Stimulated activated CD4-positive, alpha-beta T cell treated with anti-CD3 and anti-CD28 coated beads, Interleukin-12 subunit alpha, Interleukin-12 subunit beta, amount 100 ng/mL, for 24 hours (primary cell): ENCODE results near the gene MAS1L.

Experiments
- DNase-seq, 2 experiments: peaks; one replicate each; pipeline ENCODE4 v3.0.0-alpha.2; 2020; ENCODE audit warnings: low read depth in 2 of 2

The MAS1L gene

DNA sequence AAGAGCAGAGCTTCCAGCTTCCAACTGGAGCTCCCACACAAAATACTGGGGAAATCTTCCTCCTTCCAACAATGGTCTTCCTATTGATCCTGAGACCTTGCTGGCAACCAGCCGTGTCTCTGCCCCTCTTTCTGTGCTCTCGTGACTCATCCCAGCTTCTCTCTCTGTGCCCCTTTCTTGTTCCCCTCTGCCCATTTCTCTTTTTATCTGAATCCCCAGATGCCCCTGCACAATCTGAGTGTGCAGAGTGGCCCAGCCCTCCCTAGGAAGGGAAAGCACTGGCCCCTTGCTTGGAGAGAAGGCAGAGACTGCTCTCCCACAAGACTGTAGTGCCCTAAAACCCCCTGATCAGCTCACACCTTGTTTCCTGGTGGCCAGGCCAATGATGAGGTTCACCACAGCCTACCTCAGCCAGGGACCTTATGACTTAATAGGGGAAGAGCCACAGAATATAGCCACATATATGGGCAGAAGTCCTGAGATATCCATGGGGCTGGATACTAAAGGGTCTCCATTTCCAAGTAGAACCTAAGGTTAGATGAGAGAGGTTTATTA lies 23.1 kb upstream of the MAS1L start:
- no peak for DNase-seq

DNA sequence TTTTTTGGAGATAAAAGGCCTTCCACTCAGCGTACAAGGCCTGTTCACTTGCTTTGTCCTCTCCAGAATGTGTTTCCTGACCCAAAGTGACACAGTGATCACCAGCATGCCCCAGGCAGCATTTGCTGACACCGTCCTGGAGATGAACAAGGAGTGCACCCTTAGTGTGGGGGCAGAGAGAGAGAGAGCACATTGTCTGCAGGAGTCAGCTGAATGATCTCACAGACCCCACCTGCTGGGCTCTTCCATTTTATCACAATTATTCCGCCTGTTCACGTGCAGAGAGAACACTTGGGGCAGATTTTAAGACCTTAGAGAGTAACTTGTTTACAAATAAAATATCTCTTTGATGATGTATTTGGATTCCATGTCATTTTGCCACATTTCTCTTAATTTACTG lies 22.4 kb upstream of the MAS1L start:
- DNase-seq, result no peak

DNA sequence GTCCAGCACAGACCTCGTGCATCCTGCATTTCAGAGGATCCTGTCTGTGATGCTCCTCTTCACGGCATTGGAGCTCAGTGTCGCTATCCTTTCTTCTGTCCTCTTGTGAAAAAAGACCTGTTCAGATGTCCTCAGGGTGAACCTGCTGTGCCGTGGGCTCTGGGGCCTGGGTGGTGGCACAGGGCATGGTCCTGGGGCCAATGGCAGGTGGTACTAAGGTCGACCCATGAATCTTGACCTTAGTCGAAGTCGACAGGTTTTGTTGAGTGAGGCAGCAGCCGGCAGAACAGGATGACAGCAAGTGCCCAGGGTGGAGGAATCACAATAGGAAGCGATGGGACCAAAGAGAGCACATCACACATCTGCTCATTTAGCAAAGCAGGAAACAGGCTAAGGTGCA lies 22.0 kb upstream of the MAS1L start:
- DNase-seq, result no peak

DNA sequence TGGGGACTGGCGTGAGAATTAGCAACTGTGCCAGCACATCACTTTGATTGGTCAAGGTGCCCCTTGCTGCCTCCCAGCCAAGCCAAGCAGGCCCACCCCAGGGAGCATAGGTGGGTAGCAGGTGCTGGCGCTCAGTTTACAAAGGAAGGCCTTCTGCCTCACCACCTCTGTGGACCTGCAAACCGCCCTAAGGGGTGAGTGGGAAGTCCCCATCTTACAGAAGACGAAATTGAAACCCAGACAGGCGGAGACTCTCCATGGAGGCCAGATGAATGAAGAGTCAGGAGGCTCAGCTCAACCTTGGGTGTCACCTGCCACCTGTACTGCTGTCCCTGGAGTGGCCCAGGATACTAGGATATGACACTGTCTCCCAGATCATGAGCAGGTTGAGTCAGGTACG lies 21.5 kb upstream of the MAS1L start:
- no peak for DNase-seq

DNA sequence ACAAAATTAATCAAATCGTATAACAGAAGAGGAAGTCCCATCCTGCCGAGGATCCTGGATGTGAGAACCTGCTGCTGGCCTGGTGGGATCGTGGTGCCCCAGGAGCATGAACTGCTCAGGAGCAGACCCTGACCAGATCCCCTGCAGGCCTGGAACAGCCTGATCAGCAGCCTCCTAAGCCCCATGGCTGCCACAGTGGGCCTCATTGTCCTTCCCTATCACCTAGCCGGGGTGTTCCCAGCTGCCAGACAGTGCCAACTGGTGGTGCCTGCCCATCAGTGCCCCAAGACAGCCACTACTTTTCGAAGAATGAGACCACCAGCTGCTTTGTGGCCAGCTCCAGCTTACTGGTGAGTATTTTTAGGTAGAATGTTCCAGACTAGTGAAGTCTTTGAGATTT lies 19.6 kb upstream of the MAS1L start:
- DNase-seq, result no peak

DNA sequence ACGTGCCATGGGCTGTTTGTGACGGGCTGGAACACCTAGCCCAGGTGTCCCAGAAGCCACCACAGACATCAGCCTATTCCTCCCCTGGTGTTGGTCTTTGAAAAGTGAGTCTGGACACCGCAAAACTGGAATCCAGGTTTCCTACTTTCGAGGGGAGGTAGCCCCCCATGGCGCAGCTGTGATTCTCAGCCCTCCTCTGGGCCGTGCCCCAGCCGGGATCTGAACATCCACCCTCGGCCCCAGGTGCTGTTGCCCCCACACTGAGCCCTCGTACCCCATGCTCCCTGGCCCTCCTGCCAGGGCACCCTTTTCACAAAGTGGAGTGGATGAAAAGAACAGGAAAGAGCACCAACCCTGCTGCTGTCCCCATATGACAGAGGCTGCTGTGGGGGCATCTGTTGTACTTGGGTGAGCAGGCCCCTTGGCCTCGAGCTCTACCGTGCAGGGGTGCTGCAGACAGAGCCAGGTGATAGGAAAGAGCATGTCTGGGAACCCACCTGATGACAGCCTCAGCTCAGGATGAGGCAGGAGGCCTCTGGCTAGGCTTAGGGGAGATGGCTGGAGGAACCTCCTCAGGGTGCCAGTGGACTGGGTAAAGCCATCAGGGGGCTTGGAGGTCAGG lies 18.8 kb upstream of the MAS1L start:
- no peak for DNase-seq

DNA sequence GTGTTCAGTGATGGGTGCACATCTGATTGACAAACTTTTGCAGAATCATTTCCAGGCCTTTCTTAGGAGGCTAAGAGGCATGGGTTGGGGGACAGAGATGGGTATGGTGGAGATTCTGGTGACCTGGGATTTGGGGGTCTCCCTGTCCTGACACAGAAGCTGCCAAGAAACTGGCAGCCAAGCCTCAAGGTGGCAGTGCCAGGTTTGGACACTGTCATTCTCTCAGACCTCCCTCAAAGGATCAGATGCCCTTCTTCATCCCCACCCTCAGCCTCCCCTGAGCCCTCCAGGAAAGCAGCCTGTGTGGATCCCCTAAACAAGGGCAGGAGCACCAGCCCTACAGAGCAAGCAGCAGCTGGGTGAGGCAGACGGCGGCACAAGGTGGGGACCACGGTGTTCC lies 18.1 kb upstream of the MAS1L start:
- no peak for DNase-seq

- DNase-seq, result no peak
These were observed 17.2 kb upstream of the MAS1L start for GRCh38 chr6:29504961-29505360.

- no peak for DNase-seq
These were observed 14.8 kb upstream of the MAS1L start for GRCh38 chr6:29502597-29502996.

- DNase-seq, result no peak
These were observed 14.4 kb upstream of the MAS1L start for GRCh38 chr6:29502181-29502580.

- no peak for DNase-seq
These were observed 13.3 kb upstream of the MAS1L start for GRCh38 chr6:29501106-29501505.

DNA sequence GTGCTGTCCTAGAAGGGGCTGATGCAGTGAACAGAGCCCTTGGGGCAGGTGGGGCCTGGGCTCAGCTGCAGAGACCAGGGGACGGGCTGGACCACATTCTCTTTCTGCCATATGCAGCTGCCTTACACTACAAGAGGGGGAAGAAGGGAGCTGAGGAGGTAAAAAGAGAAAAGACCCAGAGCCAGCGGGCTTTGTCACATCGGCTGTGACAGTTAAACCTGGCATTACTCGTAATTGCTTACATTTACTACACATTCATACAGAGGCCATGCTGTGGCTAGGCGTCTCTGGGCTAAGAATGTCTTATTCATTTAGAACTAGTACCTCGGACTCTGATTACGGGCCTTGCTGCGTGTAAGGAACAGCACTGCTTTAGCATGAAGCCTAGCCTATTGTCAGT lies 12.8 kb upstream of the MAS1L start:
- DNase-seq, result no peak

DNA sequence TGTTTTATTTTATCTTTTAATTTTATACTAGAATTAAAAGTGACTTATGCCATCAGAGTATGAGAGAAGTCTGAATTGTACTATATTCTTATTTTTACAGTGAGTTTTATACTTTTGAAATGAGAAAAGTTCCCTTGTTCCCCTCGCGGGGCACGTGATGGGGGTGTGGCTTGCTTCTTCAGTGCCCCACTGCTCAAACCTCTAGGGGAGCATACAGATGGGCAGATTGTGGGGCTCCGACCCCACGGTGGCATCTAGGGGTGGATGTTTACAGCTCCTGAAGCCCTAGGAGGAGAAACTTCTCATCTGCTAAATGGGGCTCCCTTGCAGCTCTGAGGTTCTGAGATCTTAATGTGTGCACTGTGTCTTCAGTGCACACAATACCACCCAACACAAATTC lies 11.9 kb upstream of the MAS1L start:
- DNase-seq, result no peak

GRCh38 chr6:29496961-29497360 lies 9.2 kb upstream of the MAS1L start:
- no peak for DNase-seq

DNA sequence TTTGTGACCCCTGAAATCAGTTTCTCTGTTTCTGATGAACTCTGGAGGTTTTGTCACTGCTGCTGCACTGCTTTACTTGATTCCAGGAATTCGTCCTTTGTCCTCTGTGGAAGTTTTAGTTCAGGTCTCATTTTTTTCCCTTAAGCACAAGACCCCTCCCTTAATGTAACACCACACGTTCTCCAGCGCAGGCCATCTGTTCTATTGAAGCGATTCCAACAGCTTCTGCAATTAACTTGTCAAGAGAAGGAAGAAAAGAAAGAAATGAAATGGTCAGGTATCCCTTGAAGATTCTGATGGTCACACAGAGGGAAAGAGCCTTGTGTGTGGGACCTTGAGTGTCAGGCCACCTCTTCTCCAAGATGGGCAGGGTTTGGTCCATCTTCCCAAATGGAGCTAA lies 7.8 kb upstream of the MAS1L start:
- DNase-seq, result no peak

DNA sequence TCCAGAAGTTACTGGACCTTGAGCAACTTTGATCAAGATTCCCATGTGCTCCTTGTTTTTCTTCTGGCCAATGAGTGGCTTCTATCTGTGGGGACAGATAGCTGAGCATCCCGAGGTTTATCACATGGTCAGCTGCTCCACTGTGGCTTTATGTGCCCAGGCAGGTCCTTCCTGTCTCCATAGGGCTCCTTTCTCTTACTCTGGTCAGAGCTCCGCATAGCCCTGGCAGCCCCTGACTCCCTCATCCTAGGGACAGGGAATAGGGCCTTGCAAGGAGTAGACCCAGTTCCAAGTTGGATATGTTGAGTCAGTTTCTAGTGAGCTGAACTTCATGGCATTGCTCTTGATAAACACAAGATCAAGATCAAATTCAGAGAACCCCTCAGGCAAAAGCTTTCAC lies 6.4 kb upstream of the MAS1L start:
- DNase-seq, result no peak

GRCh38 chr6:29493261-29493660 lies 5.5 kb upstream of the MAS1L start:
- no peak for DNase-seq

GRCh38 chr6:29491574-29491973 lies 3.8 kb upstream of the MAS1L start:
- no peak for DNase-seq

DNA sequence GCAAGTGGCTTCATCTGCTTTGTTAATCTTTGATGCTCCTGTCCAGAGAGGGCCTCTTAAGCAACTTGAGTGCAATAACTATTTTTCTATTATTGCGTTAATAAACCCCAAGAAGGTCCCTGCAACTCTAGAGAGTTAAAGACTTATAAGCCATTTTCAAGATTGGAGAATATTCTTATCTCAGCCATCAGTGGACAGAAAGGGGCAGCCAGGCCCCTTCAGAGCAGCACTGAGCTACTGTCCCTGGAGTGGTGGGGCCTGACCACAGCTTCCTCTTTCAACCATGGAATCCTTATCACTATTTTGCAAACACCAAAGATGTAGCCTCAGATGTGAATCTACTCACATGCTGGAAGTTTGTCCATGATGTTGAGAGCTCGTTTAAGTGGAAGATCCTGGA lies 2.8 kb upstream of the MAS1L start:
- DNase-seq, result no peak

DNA sequence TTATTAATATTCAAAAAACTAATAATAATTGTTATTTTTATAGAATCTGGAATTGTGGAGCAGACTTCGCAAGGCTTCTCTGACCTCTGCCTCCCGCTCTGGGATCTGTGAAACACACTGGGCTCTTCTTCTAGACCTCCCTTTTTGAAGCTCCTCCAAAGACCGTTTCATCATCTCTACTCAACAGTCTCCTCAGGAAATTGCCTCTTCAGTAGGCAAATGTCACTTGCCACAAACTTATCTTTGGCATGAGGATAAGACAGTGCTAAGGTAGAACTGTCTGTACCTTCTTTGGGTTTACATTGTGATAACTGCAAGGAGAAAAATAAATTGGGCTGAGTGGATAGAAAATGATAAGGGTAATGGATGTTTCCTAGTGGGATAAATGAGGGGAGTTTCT lies 2.3 kb upstream of the MAS1L start:
- no peak for DNase-seq

DNA sequence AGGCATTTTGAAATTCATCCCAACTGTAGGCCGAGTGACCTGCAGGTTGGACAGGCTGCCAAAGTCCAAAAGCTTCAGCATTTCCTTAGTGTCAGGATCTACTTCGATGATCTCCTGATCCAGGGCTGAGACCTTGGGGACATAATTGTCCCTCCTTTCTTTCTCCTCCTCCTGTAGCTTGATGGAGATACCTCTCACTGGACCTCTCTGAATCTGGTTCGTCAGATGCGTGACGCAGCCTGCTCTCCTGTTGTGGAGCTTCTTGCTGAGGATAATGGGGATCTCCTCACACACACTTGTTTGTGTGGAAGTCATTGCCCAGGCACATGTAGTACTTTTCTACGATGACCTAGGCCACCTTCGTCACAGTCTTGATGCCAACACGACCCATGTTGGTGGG lies 1.5 kb upstream of the MAS1L start:
- DNase-seq, result no peak

DNA sequence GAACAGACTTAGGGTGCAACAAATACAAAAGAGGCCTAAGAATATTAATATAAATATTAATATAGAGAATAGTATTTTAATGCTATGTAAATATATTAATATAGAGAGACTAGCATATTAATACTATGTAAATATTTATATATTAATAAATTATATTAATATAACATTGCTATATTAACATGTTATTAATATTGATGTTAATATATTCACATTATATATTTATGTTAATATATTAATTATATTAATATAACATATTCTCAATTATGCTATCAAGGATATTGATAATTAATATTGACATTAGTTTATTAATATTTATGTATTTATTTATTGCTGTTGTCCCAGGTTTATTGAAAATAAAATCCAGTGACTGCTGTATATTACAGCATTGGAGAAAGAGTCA lies 1.1 kb upstream of the MAS1L start:
- DNase-seq, result no peak

DNA sequence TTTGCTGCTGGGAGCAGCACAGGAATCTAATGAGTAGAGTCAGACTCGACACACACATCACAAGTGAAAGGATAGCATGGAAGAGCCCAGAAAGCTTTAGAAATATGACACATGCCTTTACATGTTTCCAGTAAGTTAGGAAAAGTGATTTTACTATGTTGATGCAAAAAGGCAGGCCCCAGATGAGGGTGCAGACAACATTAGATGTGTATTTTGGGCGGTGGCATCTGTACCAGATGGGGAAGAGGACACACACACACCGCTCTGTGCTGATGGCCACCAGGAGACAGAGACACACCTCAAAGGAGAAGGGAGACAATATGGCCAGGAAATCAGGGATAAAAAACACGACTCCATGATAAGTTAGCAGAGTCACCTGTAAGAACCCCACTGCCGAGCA lies 625 bp downstream of the MAS1L start:
- no peak for DNase-seq

DNA sequence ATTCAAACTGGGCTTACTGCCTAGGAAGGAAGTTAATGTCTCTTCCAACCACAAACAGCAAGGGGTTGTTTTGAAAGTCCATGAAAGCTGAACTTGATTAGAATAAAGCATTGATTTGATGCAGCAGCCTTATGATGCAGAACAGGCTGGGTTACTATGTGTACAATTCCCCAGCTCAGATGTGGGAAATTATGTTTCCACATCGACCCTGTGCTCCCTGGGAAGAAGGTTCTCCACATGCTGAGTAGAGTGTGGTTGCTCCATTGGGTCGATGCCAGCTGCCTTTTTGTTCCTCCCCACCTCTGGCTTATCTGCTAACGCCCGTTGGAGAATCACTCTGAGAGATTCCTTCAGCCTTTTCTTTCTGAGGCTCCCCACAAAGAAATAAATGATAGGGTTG lies 1.2 kb downstream of the MAS1L start:
- DNase-seq, result no peak
